ENCODE results near the gene INO80.

DNA sequence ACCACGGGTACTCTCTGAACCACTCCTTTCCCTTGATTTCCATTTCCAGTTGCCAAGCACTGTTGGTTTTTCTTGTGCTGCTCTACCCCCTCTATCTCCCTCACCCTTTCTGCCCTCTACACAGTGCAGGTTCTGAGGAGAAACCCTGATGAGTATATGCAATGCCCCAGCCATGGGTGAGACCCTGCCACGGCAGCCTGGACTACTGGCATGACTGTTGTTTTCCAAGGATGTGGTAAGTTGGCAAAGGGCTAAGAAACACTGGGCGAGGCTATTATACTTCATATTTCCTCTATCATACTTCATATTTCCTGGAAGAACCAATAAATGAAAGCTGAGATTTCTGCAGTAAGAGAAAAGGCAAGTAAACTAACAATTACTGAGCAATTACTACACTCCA lies 134.9 kb downstream of the INO80 start:
- TF ChIP-seq, protein P1, sequence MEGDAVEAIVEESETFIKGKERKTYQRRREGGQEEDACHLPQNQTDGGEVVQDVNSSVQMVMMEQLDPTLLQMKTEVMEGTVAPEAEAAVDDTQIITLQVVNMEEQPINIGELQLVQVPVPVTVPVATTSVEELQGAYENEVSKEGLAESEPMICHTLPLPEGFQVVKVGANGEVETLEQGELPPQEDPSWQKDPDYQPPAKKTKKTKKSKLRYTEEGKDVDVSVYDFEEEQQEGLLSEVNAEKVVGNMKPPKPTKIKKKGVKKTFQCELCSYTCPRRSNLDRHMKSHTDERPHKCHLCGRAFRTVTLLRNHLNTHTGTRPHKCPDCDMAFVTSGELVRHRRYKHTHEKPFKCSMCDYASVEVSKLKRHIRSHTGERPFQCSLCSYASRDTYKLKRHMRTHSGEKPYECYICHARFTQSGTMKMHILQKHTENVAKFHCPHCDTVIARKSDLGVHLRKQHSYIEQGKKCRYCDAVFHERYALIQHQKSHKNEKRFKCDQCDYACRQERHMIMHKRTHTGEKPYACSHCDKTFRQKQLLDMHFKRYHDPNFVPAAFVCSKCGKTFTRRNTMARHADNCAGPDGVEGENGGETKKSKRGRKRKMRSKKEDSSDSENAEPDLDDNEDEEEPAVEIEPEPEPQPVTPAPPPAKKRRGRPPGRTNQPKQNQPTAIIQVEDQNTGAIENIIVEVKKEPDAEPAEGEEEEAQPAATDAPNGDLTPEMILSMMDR (IDR thresholded peaks at IDR 0.05): no peak
- no peak for TF ChIP-seq POLR2A (IDR thresholded peaks at IDR 0.05)

All from upper lobe of left lung (tissue), 4 donors.